Keratinocyte (primary cell): ENCODE measurements around the gene VPS26B.

Experiments
- CTCF ChIP-seq, 3 experiments: IDR thresholded peaks in 1 of 3; conservative IDR thresholded peaks in 1 of 3; optimal IDR thresholded peaks in 1 of 3; 2 replicates in 2 of 3; 3 replicates in 1 of 3; pipeline versions ENCODE3 to v1.5.1; 2011; ENCODE audit warnings: low read length in 3 of 3, mild to moderate bottlenecking in 3 of 3, moderate library complexity in 2 of 3, control low read depth in 1 of 3, inconsistent platforms in 1 of 3; ENCODE audit not compliant: insufficient read depth in 2 of 3; ENCODE audit errors: extremely low read depth in 1 of 3
- EZH2 ChIP-seq: IDR thresholded peaks from one replicate; pipeline ENCODE4 v1.6.1; 2012; ENCODE audit warnings: inconsistent platforms, mild to moderate bottlenecking, low read length, moderate library complexity

- TF ChIP-seq EZH2 (no peak), CTCF (optimal IDR thresholded peaks at IDR 0.05 in 1 of 3, IDR thresholded peaks at IDR 0.05 in 1 of 3, conservative IDR thresholded peaks at IDR 0.05 in 1 of 3; ENCODE audit: extremely low read depth in 1 of 3, insufficient read depth in 2 of 3, low read length in 3 of 3) (no peak)
Observed at GRCh38 chr11:134238956-134239355, 14.5 kb downstream of the VPS26B start.
